Mononuclear cell (primary cell): ENCODE results near the gene TNS1. TPM values are rescaled to one million over a fixed set of nuclear protein-coding genes. Genes with fewer than 3 reads are reported as not detected.

Source experiments
- H3K27me3 ChIP-seq: 2 replicates; pipeline ENCODE4 v1.6.0; 2011; ENCODE audit warnings: low read length, control low read depth; ENCODE audit not compliant: insufficient read depth
- H3K4me1 ChIP-seq: 2 replicates; pipeline ENCODE4 v1.5.1; 2011; ENCODE audit warnings: mild to moderate bottlenecking, low read length, control low read depth; ENCODE audit not compliant: insufficient read depth
- H3K4me3 ChIP-seq: 2 replicates; pipeline ENCODE4 v1.5.1; 2011; ENCODE audit warnings: mild to moderate bottlenecking, low read length, moderate library complexity
- H3K9me3 ChIP-seq: 2 replicates; pipeline ENCODE4 v1.5.1; 2011; ENCODE audit warnings: low read depth, mild to moderate bottlenecking, control low read depth, low read length
- total RNA-seq: library from RNA; depleted of rRNA; stranded (reverse); fragments of >200 nt; gene quantifications from one replicate; pipeline ENCODE4 v1.2.3, GENCODE V29; 2012

TNS1 gene
- total RNA-seq, 1 donor, result 3.5 TPM

GRCh38 chr2:217956586-217957457 lies 46.0 kb downstream of the TNS1 start:
- Histone ChIP-seq H3K4me1 (no peaks in the 10 kb centered on the region), H3K9me3 (no peaks in the 10 kb centered on the region), H3K4me3 (no peak overlapping the region), H3K27me3 (no peaks in the 10 kb centered on the region)

GRCh38 chr2:217955881-217956493 lies 46.8 kb downstream of the TNS1 start:
- H3K4me3 ChIP-seq, result no peak overlapping the region
- no peaks in the 10 kb centered on the region for H3K4me1 ChIP-seq
- no peaks in the 10 kb centered on the region for H3K27me3 ChIP-seq
- no peaks in the 10 kb centered on the region for H3K9me3 ChIP-seq

- H3K4me1 ChIP-seq, result no peaks in the 10 kb centered on the region
- no peaks in the 10 kb centered on the region for H3K9me3 ChIP-seq
- no peak overlapping the region for H3K4me3 ChIP-seq
- no peaks in the 10 kb centered on the region for H3K27me3 ChIP-seq
Observed at GRCh38 chr2:217954971-217955740, 47.6 kb downstream of the TNS1 start.

- no peak overlapping the region for H3K4me3 ChIP-seq
- H3K9me3 ChIP-seq, result no peaks in the 10 kb centered on the region
- H3K4me1 ChIP-seq, result no peaks in the 10 kb centered on the region
- H3K27me3 ChIP-seq, result no peaks in the 10 kb centered on the region
Observed at GRCh38 chr2:217954469-217954868, 48.3 kb downstream of the TNS1 start.

- H3K27me3 ChIP-seq, result no peaks in the 10 kb centered on the region
Observed at GRCh38 chr2:217954051-217954450, 48.7 kb downstream of the TNS1 start.

GRCh38 chr2:217953531-217953932 lies 49.3 kb downstream of the TNS1 start:
- Histone ChIP-seq H3K9me3 (no peaks in the 10 kb centered on the region), H3K27me3 (no peaks in the 10 kb centered on the region), H3K4me3 (no peak overlapping the region), H3K4me1 (no peaks in the 10 kb centered on the region)

More at GRCh38 chr2:217954051-217954450, 48.7 kb downstream of the TNS1 start:
- Histone ChIP-seq H3K9me3 (no peaks in the 10 kb centered on the region), H3K4me3 (no peak overlapping the region), H3K4me1 (no peaks in the 10 kb centered on the region)

GRCh38 chr2:217953011-217953481 lies 49.7 kb downstream of the TNS1 start:
- no peaks in the 10 kb centered on the region for H3K27me3 ChIP-seq
- H3K4me1 ChIP-seq, result no peaks in the 10 kb centered on the region
- H3K4me3 ChIP-seq, result no peak overlapping the region
- H3K9me3 ChIP-seq, result no peaks in the 10 kb centered on the region

GRCh38 chr2:217952409-217952808 lies 50.4 kb downstream of the TNS1 start:
- no peaks in the 10 kb centered on the region for H3K4me1 ChIP-seq
- no peak overlapping the region for H3K4me3 ChIP-seq
- no peaks in the 10 kb centered on the region for H3K9me3 ChIP-seq
- no peaks in the 10 kb centered on the region for H3K27me3 ChIP-seq

- Histone ChIP-seq H3K9me3 (no peaks in the 10 kb centered on the region), H3K27me3 (no peaks in the 10 kb centered on the region), H3K4me3 (no peak overlapping the region), H3K4me1 (no peaks in the 10 kb centered on the region)
Observed at GRCh38 chr2:217951521-217952247, 51.1 kb downstream of the TNS1 start.

- H3K27me3 ChIP-seq, result no peaks in the 10 kb centered on the region
- H3K4me1 ChIP-seq, result no peaks in the 10 kb centered on the region
- no peak overlapping the region for H3K4me3 ChIP-seq
- H3K9me3 ChIP-seq, result no peaks in the 10 kb centered on the region
Observed at GRCh38 chr2:217951091-217951490, 51.7 kb downstream of the TNS1 start.

GRCh38 chr2:217950401-217950871 lies 52.4 kb downstream of the TNS1 start:
- Histone ChIP-seq H3K9me3 (no peaks in the 10 kb centered on the region), H3K4me3 (no peak overlapping the region), H3K27me3 (no peaks in the 10 kb centered on the region), H3K4me1 (no peaks in the 10 kb centered on the region)

- Histone ChIP-seq H3K4me1 (no peaks in the 10 kb centered on the region), H3K9me3 (no peaks in the 10 kb centered on the region), H3K27me3 (no peaks in the 10 kb centered on the region), H3K4me3 (no peak overlapping the region)
Observed at GRCh38 chr2:217949447-217949846, 53.3 kb downstream of the TNS1 start.

- Histone ChIP-seq H3K27me3 (no peaks in the 10 kb centered on the region), H3K4me3 (no peak overlapping the region), H3K9me3 (no peaks in the 10 kb centered on the region), H3K4me1 (peaks cover 2% of the 10 kb centered on the region)
Observed at GRCh38 chr2:217948897-217949296, 53.9 kb downstream of the TNS1 start.

GRCh38 chr2:217948351-217948791 lies 54.4 kb downstream of the TNS1 start:
- no peaks in the 10 kb centered on the region for H3K9me3 ChIP-seq
- peaks cover 8% of the 10 kb centered on the region for H3K4me1 ChIP-seq
- no peaks in the 10 kb centered on the region for H3K27me3 ChIP-seq
- H3K4me3 ChIP-seq, result no peak overlapping the region
